DOHH2 (cell line): ENCODE results near the gene BBS9.

ENCODE experiments used
- CTCF ChIP-seq: fragments of 200-600 bp; sonication (generic); IDR thresholded peaks from one replicate; pipeline ENCODE4 v1.5.1; 2014; ENCODE audit warnings: antibody characterized with exemption, mild to moderate bottlenecking, low read depth, low read length; ENCODE audit not compliant: poor library complexity, severe bottlenecking
- EZH2phosphoT487 ChIP-seq: fragments of 200-600 bp; sonication (generic); IDR thresholded peaks from 2 replicates; pipeline ENCODE4 v1.6.1; 2017; ENCODE audit warnings: borderline replicate concordance, mild to moderate bottlenecking, antibody characterized with exemption, low read length, moderate library complexity, mixed read lengths

- TF ChIP-seq CTCF (no peak), EZH2phosphoT487 (no peak)
Measured at GRCh38 chr7:33535989-33536388, 406.6 kb downstream of the BBS9 start.
